SU-DHL-6 (cell line): ENCODE measurements around the gene NOS1AP.

Source experiments
- CTCF ChIP-seq: fragments of 200-600 bp; sonication (generic); IDR thresholded peaks from one replicate; pipeline ENCODE4 v1.5.1; 2017; ENCODE audit warnings: antibody characterized with exemption, mild to moderate bottlenecking, low read length, moderate library complexity; ENCODE audit not compliant: insufficient read depth, poor library complexity, severe bottlenecking
- EZH2phosphoT487 ChIP-seq: fragments of 200-600 bp; sonication (generic), shearing (Covaris generic); conservative IDR thresholded peaks from 2 replicates; pipeline ENCODE4 v1.6.1; 2018; ENCODE audit warnings: mild to moderate bottlenecking, antibody characterized with exemption, low read length, moderate library complexity, mixed read lengths

- peak; percentile 30 for TF ChIP-seq CTCF
- TF ChIP-seq EZH2phosphoT487, result no peak
Measured at GRCh38 chr1:162357681-162358266, 288.3 kb downstream of the NOS1AP start.
